Measurements from ENCODE around the gene POLR2I.
"Not testable (repeated sequence)": the region's sequence is repeated elsewhere in the genome, so short reads cannot be mapped to it uniquely, and the experiment has no call there.

Gene POLR2I

DNA sequence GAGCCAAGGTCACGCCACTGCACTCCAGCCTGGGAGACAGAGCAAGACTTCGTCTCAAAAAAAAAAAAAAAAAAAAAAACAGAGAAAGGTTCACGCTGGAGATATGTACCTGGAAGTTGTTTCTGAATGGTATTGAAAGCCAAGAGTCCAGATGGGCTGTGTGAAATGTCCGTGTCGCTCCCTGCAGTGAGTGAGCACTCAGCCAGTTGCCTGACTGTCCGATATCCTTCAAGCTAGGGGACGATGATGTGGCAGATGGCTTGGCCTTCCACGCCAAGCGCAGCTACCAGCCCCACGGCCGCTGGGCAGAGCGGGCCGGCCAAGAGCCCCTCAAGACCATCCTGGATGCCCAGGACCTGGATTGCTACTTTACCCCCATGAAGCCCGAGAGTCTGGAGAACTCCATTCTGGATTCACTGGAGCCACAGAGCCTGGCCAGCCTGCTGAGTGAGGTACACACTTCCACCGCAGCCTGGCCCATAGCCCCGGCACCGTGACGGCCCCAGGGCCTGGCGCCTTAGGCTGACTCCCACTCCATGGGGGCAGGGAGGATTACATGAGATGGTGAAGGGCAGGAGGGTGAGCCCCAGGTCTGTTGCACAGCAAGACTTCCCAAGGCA, 15.4 kb downstream of the POLR2I start:
- DNase-seq = no peak

DNA sequence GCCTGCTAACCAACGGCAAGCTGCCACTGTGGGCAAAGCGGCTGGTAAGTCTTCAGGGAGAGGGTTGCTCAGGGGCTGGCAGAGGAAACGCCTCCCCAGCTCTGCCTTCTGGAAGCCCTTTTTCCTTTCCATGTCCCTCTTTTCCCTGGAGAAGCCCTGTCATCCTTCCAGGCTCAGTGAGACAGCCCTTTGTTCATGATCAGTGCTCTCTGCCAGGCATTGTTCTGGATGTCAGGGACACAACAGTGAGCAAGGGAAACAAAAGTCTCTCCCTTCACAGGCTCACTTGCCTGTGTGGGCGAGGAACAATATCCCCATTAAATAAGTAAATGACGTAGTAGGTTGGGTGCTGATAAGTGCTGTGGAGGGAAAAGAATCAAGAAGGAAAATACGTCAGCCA, 17.6 kb downstream of the POLR2I start:
- DNase-seq = no peak

DNA sequence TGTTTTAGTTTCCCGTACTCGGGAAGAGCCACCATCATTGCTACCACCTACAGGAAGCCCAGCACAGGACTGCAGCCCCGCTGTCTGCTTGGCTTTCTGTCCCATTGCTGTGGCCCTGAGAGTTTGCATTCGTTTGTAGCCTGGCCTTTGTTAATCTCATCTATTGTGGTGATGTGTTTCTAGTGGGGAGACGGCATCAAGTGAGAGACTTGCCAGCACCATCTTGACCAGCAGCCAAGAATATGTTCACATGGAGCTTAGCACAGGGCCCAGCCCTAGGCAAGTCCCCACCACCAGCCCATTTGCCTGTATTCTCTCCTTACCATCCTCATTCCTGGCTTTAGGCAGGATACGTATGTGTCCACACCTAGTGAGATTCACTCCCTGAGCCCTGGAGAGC, 21.0 kb downstream of the POLR2I start:
- DNase-seq = no peak

DNA sequence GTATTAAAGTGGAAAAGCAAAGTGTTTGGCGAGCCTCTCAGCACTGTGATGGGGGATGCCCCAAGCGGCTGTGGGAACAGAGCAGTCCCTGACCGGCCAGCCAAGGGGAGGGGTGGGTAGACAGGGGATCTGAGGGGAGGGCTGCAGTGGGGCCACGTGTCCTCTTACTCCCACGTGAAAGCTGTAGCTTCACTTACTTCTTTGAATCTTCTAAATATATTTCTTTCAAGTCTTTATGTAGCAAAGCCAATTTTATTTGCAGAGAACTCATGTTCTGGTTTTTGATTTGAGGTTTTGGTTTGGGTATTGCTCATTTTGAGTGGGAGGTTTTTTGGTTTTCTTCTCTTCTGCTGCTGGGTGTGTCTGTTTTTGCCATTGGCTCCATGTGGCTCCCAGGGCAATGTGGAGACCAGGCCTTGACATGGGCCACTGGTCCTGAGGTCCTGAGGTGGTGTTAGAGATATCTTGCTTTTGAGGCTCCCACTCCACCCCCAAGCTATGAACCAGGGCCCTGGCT, 21.5 kb downstream of the POLR2I start:
- no peak for DNase-seq

DNA sequence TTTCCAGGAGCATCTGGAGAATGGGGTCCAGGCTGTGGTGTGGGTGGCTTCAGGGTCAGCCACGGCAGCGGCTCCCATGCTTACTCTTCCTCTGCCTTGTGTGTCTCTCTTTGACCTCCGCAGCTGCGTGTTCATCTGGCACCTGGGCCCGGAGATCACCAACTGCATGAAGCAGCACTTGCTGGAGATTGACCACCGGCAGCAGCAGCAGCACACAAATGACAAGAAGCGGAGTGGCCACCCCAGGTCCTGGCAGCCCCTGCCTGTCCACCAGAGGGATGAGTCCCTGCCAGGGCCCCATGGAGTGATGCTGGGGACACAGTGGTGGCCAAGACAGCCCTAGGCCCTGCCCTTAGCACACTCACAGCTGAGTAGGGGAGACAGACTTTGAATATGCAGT, 22.1 kb downstream of the POLR2I start:
- no peak for DNase-seq

DNA sequence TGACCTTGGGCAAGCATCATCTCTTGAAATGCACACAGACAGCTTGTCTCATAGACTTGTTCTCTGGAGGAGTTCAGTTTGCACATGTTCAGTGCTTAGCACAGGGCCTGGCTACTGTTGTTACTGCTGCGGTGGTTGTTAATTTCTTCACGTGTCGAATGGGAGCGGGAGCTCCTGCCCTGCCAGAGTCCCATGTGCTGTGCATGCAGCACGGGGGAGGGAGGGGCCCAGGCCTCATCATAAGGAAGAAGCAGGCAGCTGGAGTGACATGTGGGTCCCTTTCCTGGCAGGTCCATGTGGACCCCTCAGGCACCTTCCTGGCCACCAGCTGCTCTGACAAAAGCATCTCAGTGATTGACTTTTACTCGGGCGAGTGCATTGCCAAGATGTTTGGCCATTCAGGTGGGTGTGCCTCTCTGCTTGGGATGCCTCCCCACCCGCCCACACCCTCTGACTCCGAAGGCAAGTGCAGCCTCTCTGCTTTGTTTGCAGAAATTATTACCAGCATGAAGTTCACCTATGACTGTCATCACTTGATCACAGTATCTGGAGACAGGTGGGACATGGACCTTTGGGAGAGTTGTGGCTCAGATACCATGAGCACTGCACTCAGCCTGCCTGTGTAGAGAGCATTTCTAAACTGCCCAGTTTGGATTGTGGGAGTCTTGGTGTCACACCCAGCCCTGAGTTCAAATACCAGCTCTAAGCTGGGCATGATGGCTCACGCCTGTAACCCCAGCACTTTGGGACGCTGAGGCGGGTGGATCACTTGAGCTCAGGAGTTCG, 23.6 kb downstream of the POLR2I start:
- no peak for DNase-seq

DNA sequence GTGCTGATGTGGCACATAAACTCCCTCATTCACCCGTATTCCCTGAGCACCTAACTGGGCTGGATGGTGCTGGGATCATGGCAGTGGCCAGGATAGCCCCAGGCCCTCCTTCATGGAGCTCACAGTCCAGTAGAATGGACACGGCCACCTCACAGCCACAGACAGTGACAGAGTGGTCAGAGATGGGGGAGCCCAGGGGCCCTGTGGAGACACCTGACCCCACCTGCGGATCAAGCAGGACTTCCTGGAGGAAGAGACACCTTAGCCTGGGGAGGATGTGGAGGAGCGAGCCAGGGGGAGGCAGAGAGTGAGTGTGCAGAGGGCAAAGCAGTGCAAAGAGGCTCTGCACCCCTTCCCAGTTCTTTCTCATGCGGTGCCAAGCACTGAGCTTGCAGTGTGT, 24.8 kb downstream of the POLR2I start:
- DNase-seq = no peak

DNA sequence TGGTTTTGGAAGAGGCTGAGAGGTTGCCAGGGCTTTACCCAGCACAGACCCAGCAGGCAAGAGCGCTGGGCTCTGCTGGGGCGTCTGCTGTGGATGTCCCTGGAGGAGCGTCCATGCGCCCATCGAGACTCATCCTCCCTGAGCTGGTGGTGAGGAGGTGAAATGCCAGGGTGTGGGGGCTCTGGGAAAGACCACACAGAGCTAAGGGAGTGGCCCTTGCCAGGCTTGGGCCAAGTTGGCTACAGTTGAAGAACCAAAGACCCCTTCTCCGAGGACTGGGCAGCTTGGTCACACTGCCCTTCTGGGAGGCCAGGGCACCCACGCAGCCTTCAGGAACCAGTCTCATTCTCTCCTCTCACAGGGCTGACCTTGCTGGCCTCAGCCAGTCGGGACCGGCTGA, 28.3 kb downstream of the POLR2I start:
- no peak for DNase-seq

DNA sequence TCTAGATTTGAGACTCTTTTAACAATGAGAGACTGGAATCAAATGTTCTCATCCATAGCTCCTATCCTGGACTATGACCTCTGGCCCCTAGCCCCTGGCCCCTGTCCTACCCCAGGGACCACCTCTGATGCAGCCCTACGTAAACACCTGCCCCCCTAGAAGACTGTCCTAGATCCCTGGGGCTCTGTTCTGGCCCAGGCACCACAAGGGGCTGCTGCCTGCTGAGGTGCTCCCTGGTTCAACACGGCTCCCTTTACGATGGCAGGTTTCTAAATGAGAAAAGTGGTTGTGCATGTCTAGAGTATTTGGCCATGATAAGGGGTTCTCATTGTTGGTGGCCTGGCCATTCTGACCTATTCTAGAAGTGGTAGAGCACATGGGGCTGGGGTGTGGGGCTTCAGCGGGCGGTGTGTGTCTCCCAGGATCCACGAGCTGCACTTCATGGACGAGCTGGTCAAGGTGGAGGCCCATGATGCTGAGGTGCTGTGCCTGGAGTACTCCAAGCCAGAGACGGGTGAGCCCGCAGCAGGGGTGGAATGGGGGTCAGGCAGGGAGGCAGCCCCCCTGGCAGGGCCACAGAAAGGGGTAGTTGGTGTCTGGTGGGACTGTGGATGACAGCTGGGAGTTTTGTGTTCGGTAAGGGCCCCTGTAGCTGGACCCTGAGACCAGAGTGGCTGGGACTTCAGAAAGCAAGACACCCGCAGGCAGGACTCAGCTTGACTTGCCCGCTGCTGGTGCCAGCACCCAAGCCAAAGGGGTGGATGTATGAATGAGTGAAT, 30.3 kb downstream of the POLR2I start:
- no peak for DNase-seq

DNA sequence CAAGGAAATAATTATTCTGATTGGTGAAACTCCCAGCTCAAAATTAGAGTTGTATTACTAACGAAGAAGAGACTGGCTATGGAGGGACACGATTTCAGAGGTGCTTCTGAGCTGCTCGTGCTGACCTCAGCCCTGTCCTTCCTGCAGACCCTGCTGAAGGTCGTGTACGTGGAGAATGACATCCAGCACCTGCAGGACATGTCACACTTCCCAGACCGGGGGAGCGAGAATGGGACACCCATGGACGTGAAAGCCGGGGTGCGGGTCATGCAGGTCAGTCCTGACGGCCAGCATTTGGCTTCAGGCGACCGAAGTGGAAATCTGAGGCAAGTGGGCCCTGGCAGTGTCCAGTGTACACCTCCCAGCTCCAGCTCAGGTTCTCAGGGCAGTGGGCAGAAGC, 31.8 kb downstream of the POLR2I start:
- DNase-seq = no peak

DNA sequence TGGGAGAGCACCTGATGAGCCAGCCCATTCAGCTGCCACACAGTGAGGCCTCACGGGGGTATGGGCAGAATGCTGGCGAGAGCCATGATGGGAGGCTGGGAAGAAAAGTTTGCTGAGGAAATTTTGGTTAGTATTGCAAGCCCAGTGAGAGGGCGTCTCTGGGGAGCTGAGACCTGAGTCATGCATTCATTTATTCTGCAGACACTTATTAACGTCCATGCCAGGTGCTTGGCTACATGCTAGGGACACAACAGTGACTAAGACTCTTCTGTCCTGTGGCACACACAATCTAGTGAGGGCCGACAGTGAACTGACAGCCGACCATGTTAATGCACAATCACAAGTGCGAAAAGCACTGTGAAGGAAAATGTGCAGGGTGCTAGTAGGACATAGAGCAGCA, 32.8 kb downstream of the POLR2I start:
- no peak for DNase-seq

DNA sequence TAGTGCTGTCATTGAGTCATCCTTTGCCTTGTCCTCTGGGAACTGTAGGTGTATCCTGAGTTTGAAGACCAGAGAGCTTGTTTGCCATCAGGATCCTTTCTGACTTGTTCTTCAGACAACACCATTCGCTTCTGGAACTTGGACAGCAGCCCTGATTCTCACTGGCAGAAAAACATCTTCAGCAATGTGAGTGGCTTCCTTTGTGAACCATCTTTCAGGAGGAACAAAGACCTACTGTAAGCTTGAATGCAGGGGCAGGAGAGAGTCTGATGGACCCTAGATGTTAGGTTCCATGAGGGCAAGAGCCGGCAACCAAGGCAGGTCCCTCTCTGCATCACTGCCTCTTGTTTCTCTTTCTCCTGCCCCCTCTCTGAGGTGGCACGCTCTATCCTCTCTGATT, 33.3 kb downstream of the POLR2I start:
- DNase-seq = no peak

DNA sequence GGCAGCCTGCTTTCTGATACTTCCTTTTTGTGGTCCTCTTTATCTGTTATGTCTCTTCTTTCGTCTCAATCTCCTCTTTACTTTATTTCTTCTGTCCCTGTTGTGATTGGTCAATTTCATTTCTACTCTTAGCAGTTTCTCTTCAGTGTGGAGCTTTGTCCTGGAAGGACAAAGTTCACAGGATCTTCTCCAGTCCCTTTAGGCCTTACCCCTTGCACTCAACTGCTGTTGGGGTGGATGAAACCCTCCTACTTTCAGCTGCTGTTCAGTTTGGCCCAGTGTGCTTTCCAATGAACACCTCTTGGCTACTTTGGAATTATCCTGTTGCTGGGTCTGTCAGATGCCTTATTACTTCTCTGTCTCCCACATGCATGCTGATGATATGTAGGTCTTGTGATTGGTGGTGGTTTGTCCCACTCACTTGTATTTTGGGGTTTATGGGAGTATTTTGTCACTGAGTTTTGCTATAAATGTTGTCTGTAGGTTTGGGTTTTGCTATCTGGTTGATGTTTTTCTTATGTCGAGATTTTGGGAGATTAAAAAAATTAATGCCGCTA, 35.2 kb downstream of the POLR2I start:
- DNase-seq = no peak

DNA sequence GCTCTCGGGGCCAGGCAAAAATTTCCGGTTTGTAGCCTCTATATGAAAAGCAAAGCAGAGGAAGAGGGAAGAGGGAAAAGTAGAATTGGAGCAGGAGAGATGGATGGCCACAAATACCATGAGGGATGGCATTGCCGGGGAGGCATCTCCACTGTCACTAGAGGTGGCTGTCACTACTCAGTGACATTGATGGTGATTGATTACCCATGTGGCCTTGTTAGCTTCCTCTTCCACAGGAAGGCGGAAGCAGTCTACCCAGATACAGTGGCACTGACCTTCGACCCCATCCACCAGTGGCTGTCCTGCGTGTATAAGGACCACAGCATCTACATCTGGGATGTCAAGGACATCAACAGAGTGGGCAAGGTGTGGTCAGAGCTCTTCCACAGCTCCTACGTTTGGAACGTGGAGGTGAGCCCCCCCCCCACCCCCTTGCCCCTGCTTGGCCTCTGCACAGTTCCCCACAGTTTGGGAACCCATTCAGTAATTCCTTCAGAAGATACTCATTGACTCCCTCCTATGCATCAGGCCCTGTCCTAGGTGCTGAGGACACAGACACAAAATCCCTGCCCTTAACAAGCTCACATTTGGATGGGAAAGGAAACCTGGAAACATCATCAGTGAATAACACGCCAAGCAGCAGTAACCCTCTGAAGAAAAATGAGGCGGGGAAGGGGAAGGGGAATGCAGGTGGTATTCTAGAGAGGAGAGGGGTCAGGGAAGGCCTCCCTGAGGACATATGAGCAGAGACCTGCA, 41.4 kb downstream of the POLR2I start:
- no peak for DNase-seq

DNA sequence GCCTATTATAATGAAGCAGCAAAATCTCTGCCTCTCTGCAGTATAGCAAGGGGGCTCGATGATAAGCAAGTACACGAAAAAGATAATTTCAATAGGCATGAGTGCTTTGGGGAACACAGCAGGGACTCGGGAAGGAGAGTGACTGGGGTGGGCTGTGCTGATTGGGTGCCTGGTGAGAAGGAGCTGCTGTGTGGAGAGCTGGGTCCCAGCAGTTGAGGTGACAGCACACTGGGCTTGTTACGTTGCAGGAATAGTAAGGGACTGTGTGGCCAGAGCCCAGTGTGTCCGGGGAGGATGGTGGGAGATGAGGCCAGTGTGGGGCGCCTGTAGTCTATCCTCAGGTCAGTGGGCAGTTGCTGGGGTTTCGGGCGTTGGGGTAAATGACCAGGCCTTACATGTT, 42.6 kb downstream of the POLR2I start:
- DNase-seq = no peak

DNA sequence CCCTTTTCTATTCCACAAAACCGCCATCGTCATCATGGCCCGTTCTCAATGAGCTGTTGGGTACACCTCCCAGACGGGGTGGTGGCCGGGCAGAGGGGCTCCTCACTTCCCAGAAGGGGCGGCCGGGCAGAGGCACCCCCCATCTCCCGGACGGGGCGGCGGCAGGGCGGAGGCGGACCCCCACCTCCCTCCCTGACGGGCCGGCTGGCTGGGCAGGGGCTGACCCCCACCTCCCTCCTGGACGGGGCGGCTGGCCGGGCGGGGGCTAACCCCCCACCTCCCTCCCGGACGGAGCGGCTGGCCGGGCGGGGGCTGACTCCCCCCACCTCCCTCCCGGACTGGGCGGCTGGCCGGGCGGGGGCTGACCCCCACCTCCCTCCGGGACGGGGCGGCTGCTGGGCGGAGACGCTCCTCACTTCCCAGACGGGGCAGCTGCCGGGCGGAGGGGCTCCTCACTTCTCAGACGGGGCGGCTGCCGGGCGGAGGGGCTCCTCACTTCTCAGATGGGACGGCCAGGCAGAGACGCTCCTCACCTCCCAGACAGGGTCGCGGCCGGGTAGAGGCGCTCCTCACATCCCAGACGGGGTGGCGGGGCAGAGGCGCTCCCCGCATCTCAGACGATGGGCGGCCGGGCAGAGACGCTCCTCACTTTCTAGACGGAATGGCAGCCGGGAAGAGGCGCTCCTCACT, 45.7 kb downstream of the POLR2I start:
- not testable (repeated sequence) for DNase-seq

DNA sequence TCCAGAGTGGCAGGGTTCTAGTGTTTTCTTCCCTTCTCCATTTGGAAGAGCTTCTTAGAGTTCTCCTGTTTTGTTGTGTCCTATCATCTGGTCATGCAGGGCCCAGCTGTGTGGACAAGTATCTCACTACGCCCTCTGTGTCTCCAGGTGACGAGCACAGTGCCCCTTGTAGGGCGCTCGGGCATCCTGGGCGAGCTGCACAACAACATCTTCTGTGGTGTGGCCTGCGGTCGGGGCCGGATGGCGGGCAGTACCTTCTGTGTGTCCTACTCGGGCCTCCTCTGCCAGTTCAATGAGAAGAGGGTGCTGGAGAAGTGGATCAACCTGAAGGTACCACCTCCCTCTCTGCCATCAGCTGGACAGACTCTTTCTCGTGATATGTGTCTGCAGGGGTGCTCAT, 47.0 kb downstream of the POLR2I start:
- DNase-seq = no peak

DNA sequence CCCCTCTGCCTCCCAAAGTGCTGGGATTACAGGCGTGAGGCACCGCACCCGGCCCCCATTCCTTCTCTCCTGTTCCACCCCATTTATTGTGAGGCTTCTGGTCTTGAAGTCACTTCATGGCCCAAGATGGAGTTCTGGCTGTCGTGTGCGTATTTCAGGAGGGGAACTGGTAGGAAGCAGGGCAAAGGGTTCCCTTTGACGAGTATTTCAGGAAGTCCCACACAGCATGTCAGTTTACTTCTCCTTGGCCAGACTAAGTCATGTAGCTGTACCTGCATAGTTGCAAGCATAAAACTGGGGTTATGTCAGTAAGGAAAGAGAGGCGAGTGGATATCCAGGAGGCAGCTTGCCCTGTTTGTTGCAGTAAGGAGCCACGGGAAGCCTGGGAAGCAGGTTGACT, 49.8 kb downstream of the POLR2I start:
- DNase-seq = no peak

All from activated gamma-delta T cell treated with Interleukin-2 at 50 U/mL for 16 hours (primary cell).